OCI-LY7 (cell line): ENCODE results near the gene BBX. TPM values are rescaled to one million over a fixed set of nuclear protein-coding genes. Genes with fewer than 3 reads are reported as not detected.

Experiments
- BruUV-seq: library from RNA; stranded (reverse); fragments of 400-500 nt; replicated peaks from 2 replicates; lab custom pipeline; 2021; lab: Mats Ljungman, UMichigan
- CTCF ChIA-PET: fragments of 300-600 bp; sonication (Branson Sonifier 250); formaldehyde crosslinking; loops from one replicate; lab custom pipeline; 2022; ENCODE audit warnings: antibody characterized with exemption; ENCODE audit not compliant: unreplicated experiment; lab: Charles Lee
- POLR2A ChIA-PET: fragments of 300-600 bp; sonication (Branson Sonifier 250); formaldehyde crosslinking; loops from one replicate; lab custom pipeline; 2022; ENCODE audit warnings: antibody characterized with exemption; lab: Charles Lee
- DNase-seq: peaks from one replicate; pipeline ENCODE4 v3.0.0-alpha.2; 2015; ENCODE audit warnings: low spot score
- H2AFZ ChIP-seq: fragments of 200-600 bp; sonication (generic), shearing (Covaris generic); 2 replicates; pipeline ENCODE4 v1.6.1; 2014; ENCODE audit warnings: mild to moderate bottlenecking, antibody characterized with exemption, low read length, moderate library complexity
- H3K27ac ChIP-seq: fragments of 200-600 bp; sonication (generic); 2 replicates; pipeline ENCODE4 v1.5.1; 2014; ENCODE audit warnings: mixed run types, low read depth, mild to moderate bottlenecking, moderate library complexity, low read length, inconsistent platforms; ENCODE audit not compliant: poor library complexity, severe bottlenecking
- H3K36me3 ChIP-seq: fragments of 200-600 bp; sonication (generic); 2 replicates; pipeline ENCODE4 v1.6.1; 2014; ENCODE audit warnings: mild to moderate bottlenecking, antibody characterized with exemption, low read length, moderate library complexity, mixed read lengths; ENCODE audit not compliant: insufficient read depth
- H3K4me1 ChIP-seq: fragments of 200-600 bp; sonication (generic); 2 replicates; pipeline ENCODE4 v1.5.1; 2014; ENCODE audit warnings: mild to moderate bottlenecking, low read length; ENCODE audit not compliant: insufficient read depth, poor library complexity, severe bottlenecking
- H3K4me2 ChIP-seq: fragments of 200-600 bp; sonication (generic); 2 replicates; pipeline ENCODE4 v1.6.1; 2014; ENCODE audit warnings: mild to moderate bottlenecking, low read length
- H3K4me3 ChIP-seq: fragments of 200-600 bp; sonication (generic); 2 replicates; pipeline ENCODE4 v1.5.1; 2014; ENCODE audit warnings: mild to moderate bottlenecking, low read depth, low read length; ENCODE audit not compliant: poor library complexity, severe bottlenecking
- H3K79me2 ChIP-seq: fragments of 200-600 bp; sonication (generic); 2 replicates; pipeline ENCODE4 v1.6.1; 2016; ENCODE audit warnings: low read depth, mild to moderate bottlenecking, low read length, moderate library complexity, mixed read lengths; ENCODE audit not compliant: insufficient read depth
- H3K9me2 ChIP-seq: fragments of 200-600 bp; sonication (generic); 2 replicates; pipeline ENCODE4 v1.6.1; 2016; ENCODE audit warnings: mild to moderate bottlenecking, low read length, mixed read lengths; ENCODE audit not compliant: insufficient read depth
- H3K9me3 ChIP-seq: fragments of 200-600 bp; sonication (generic); 2 replicates; pipeline ENCODE4 v1.6.1; 2014; ENCODE audit warnings: mild to moderate bottlenecking, mixed run types, low read length, mixed read lengths
- H4K20me1 ChIP-seq: fragments of 200-600 bp; sonication (generic); 2 replicates; pipeline ENCODE4 v1.6.1; 2014; ENCODE audit warnings: mild to moderate bottlenecking, antibody characterized with exemption, low read length, moderate library complexity, mixed read lengths; ENCODE audit not compliant: insufficient read depth
- CTCF ChIP-seq: fragments of 200-600 bp; sonication (generic); conservative IDR thresholded peaks from 2 replicates; pipeline ENCODE4 v1.5.1; 2014; ENCODE audit warnings: mild to moderate bottlenecking, antibody characterized with exemption, low read length, moderate library complexity, mixed read lengths
- EZH2phosphoT487 ChIP-seq: fragments of 200-600 bp; sonication (generic); IDR thresholded peaks from 2 replicates; pipeline ENCODE4 v1.6.1; 2018; ENCODE audit warnings: low read depth, borderline replicate concordance, mild to moderate bottlenecking, mixed run types, antibody characterized with exemption, low read length, moderate library complexity, mixed read lengths
- intact Hi-C: fragments of 100-400 bp; cut with micrococcal nuclease; formaldehyde crosslinking; loops from one replicate; pipeline ENCODE4 v1.10.0; 2022; ENCODE audit not compliant: unreplicated experiment
- total RNA-seq, 2 experiments: library from RNA; depleted of rRNA in 1 of 2; stranded (reverse); fragments of >200 nt in 1 of 2; shearing (Covaris generic) in 1 of 2; gene quantifications; 2 replicates each; pipeline ENCODE4 v1.2.3, GENCODE V29; 2014 to 2022

BBX gene
- total RNA-seq, 2 experiments from 2014 or later = 27.0 to 49.8 TPM

DNA sequence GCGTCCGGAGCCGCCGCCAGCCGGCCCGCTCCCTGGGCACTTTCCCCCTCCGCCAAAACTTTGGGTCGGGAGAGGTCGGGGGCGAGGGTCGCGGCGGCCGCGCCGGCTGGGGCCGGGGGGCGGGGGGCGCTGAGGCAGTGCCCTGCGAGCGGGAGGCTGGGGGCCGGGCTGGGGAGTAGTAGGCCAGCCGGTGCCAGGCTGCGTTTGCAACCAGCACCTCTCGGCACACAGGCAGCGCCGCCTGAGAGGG, 452 bp downstream of the BBX start:
- 0 out of 2 replicates have a peak, but pooled peaks cover 8% of the 10 kb centered on the region for H4K20me1 ChIP-seq
- TF ChIP-seq EZH2phosphoT487 = no peak
- no peak for TF ChIP-seq CTCF
- peaks cover 45% of the 10 kb centered on the region for H3K4me1 ChIP-seq
- CTCF ChIA-PET = no interaction called here
- H3K4me3 ChIP-seq = peak overlapping the region; percentile 89
- H3K36me3 ChIP-seq = peaks cover 21% of the 10 kb centered on the region; the same call in 1 of the 2 replicates
- no peaks in the 10 kb centered on the region for H3K9me2 ChIP-seq
- H2AFZ ChIP-seq = peak overlapping the region; percentile 99
- BruUV-seq = no TSS peak
- DNase-seq = no peak
- intact Hi-C loops = loop anchor here (5.0 to 10.0 kb wide), 7 partner anchors 74 to 1266 kb away; partner anchors contain the start of gene IFT57
- peak overlapping the region; percentile 82 for H3K27ac ChIP-seq
- H3K9me3 ChIP-seq = no peaks in the 10 kb centered on the region
- H3K79me2 ChIP-seq = peaks cover 41% of the 10 kb centered on the region
- POLR2A ChIA-PET = interaction anchor here (0.9 to 2.6 kb wide), 2 partner anchors 12 to 96 kb away, joined by 3 to 7 read pairs; no protein-coding TSS in a partner anchor
- peak overlapping the region; percentile 98 for H3K4me2 ChIP-seq

- no TSS peak for BruUV-seq
- Histone ChIP-seq H3K4me1 (peaks cover 50% of the 10 kb centered on the region), H3K79me2 (peaks cover 47% of the 10 kb centered on the region), H2AFZ (peak overlapping the region; percentile 99), H3K4me2 (peak overlapping the region; percentile 98), H3K27ac (peak overlapping the region; percentile 82), H3K9me3 (no peaks in the 10 kb centered on the region), H3K4me3 (peak overlapping the region; percentile 89), H3K9me2 (no peaks in the 10 kb centered on the region), H3K36me3 (peaks cover 26% of the 10 kb centered on the region; the same call in 1 of the 2 replicates), H4K20me1 (0 out of 2 replicates have a peak, but pooled peaks cover 8% of the 10 kb centered on the region)
- POLR2A ChIA-PET = interaction anchor here (0.6 to 1.2 kb wide), 7 partner anchors 12 to 701 kb away, joined by 3 to 6 read pairs (median 4); no protein-coding TSS in a partner anchor
- TF ChIP-seq CTCF (no peak), EZH2phosphoT487 (no peak)
- CTCF ChIA-PET = no interaction called here
- intact Hi-C loops = loop anchor here (5.0 to 10.0 kb wide), 7 partner anchors 74 to 1266 kb away; partner anchors contain the start of gene IFT57
- peak; percentile 67 for DNase-seq
Measured at GRCh38 chr3:107523539-107524325, 970 bp downstream of the BBX start.
